Globus pallidus (tissue), 1 donor: ENCODE measurements around the gene MYPN.
"Not testable (repeated sequence)": the region's sequence is repeated elsewhere in the genome, so short reads cannot be mapped to it uniquely, and the experiment has no call there.

ENCODE experiments used
- DNase-seq: peaks from one replicate; pipeline ENCODE4 v3.0.0-alpha.2; 2015; ENCODE audit warnings: low spot score

Gene MYPN

GRCh38 chr10:68172324-68172723, 63.0 kb downstream of the MYPN start:
- DNase-seq = no peak

- DNase-seq = no peak
Measured at GRCh38 chr10:68175949-68176348, 66.7 kb downstream of the MYPN start.

- no peak for DNase-seq
Measured at GRCh38 chr10:68176797-68177196, 67.5 kb downstream of the MYPN start.

GRCh38 chr10:68178592-68178991, 69.3 kb downstream of the MYPN start:
- no peak for DNase-seq

- no peak for DNase-seq
Measured at GRCh38 chr10:68179016-68179415, 69.7 kb downstream of the MYPN start.

GRCh38 chr10:68180490-68180889, 71.2 kb downstream of the MYPN start:
- no peak for DNase-seq

- DNase-seq = no peak
Measured at GRCh38 chr10:68184546-68184945, 75.3 kb downstream of the MYPN start.

- no peak for DNase-seq
Measured at GRCh38 chr10:68185085-68185484, 75.8 kb downstream of the MYPN start.

- no peak for DNase-seq
Measured at GRCh38 chr10:68188835-68189234, 79.5 kb downstream of the MYPN start.

GRCh38 chr10:68192113-68192512, 82.8 kb downstream of the MYPN start:
- no peak for DNase-seq

GRCh38 chr10:68194290-68194689, 85.0 kb downstream of the MYPN start:
- no peak for DNase-seq

- not testable (repeated sequence) for DNase-seq
Measured at GRCh38 chr10:68195776-68196175, 86.5 kb downstream of the MYPN start.

GRCh38 chr10:68196701-68197100, 87.4 kb downstream of the MYPN start:
- DNase-seq = no peak

- no peak for DNase-seq
Measured at GRCh38 chr10:68202960-68203353, 93.7 kb downstream of the MYPN start.

GRCh38 chr10:68208424-68209042, 99.2 kb downstream of the MYPN start:
- peak; percentile 73 for DNase-seq

- no peak for DNase-seq
Measured at GRCh38 chr10:68211669-68212068, 102.4 kb downstream of the MYPN start.

GRCh38 chr10:68212721-68213352, 103.5 kb downstream of the MYPN start:
- peak; percentile 33 for DNase-seq

GRCh38 chr10:68218786-68219185, 109.5 kb downstream of the MYPN start:
- DNase-seq = no peak

GRCh38 chr10:68221196-68221595, 111.9 kb downstream of the MYPN start:
- DNase-seq = no peak

GRCh38 chr10:68222391-68222790, 113.1 kb downstream of the MYPN start:
- no peak for DNase-seq

- DNase-seq = no peak
Measured at GRCh38 chr10:68223535-68224165, 114.4 kb downstream of the MYPN start.

GRCh38 chr10:68224810-68225209, 115.5 kb downstream of the MYPN start:
- no peak for DNase-seq

- DNase-seq = no peak
Measured at GRCh38 chr10:68230268-68230667, 121.0 kb downstream of the MYPN start.
